Right hindlimb (tissue), 1 donor: ENCODE measurements around the gene THAP8.
A peak's percentile ranks its signal among the peaks of the same experiment; 100 is the strongest.
"Not testable (repeated sequence)": the region's sequence is repeated elsewhere in the genome, so short reads cannot be mapped to it uniquely, and the experiment has no call there.

Experiments
- DNase-seq: peaks from one replicate; pipeline ENCODE4 v3.0.0-alpha.2; 2018

THAP8 gene

DNA sequence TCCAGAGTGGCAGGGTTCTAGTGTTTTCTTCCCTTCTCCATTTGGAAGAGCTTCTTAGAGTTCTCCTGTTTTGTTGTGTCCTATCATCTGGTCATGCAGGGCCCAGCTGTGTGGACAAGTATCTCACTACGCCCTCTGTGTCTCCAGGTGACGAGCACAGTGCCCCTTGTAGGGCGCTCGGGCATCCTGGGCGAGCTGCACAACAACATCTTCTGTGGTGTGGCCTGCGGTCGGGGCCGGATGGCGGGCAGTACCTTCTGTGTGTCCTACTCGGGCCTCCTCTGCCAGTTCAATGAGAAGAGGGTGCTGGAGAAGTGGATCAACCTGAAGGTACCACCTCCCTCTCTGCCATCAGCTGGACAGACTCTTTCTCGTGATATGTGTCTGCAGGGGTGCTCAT is 13.6 kb upstream of the THAP8 start:
- DNase-seq = no peak

DNA sequence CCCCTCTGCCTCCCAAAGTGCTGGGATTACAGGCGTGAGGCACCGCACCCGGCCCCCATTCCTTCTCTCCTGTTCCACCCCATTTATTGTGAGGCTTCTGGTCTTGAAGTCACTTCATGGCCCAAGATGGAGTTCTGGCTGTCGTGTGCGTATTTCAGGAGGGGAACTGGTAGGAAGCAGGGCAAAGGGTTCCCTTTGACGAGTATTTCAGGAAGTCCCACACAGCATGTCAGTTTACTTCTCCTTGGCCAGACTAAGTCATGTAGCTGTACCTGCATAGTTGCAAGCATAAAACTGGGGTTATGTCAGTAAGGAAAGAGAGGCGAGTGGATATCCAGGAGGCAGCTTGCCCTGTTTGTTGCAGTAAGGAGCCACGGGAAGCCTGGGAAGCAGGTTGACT is 10.7 kb upstream of the THAP8 start:
- no peak for DNase-seq

DNA sequence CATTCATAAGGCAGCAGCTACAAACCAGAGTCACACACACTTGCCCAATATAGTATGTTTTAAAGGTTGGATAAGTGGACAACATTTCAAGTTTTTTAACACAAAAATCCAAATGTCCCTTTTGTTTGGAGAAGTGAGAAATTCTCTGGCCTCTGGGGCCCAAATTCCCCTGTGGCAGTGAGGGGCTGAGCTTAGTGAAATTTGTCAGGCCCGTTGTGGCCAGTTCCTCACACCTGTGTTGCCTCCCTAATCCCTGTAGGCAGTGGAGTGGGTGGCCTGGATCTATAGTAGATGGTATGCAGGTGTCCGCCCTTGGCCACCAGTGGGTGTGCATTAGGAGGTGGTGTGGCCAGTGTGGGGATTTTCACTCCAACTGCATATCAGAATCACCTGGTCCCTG is 7.3 kb upstream of the THAP8 start:
- DNase-seq = no peak

DNA sequence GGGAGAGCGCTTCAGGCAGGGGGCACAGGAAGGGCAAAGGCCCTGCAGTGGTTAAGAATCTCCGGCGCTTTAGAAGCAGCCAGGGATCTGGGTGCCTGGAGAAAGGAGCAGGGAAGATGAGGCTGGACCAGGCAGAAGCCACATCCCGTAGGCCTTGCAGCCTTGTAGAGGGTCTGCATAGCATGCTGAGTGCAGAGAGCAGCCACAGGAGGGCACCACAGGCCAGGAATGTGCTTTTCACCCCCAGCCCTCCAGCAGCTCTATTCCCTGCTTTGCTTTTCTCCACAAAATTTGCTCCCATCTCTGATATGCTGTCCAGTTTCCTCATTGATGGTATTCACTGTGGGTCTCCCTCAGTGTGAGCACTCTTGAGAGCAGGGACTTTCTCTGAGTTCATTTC is 6.3 kb upstream of the THAP8 start:
- DNase-seq = no peak

DNA sequence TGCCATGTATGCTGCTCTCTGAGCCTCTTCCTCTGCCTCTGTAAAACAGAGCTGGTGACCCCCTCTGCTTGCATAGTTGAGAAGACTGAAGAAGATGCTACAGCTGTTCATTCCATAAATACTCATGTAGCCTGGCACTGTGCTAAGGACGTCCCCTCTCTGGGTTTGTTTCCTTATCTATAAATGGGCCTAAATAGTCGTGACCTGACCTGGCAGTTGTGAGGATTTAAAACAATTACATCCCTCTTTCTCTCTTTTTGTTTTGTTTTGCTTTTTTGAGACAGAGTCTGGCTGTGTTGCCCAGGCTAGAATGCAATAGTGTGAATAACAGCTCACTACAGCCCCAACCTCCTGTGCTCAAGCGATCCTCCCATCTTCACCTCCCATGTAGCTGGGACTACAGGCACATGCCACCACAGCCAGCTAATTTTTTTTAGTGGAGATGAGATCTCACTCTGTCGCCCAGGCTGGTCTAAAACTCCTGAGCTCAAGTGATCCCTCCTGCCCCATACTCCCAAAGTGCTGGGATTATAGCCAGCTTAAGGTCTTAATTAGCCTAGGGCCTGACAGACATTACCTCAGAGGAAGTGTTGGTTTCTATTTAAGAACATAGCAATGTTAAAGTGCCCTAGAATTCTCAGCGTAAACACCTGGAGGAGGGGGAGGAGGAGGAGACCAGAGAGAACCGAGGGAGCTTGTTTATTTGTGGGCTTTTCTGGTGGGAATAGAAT is 5.3 kb upstream of the THAP8 start:
- no peak for DNase-seq

DNA sequence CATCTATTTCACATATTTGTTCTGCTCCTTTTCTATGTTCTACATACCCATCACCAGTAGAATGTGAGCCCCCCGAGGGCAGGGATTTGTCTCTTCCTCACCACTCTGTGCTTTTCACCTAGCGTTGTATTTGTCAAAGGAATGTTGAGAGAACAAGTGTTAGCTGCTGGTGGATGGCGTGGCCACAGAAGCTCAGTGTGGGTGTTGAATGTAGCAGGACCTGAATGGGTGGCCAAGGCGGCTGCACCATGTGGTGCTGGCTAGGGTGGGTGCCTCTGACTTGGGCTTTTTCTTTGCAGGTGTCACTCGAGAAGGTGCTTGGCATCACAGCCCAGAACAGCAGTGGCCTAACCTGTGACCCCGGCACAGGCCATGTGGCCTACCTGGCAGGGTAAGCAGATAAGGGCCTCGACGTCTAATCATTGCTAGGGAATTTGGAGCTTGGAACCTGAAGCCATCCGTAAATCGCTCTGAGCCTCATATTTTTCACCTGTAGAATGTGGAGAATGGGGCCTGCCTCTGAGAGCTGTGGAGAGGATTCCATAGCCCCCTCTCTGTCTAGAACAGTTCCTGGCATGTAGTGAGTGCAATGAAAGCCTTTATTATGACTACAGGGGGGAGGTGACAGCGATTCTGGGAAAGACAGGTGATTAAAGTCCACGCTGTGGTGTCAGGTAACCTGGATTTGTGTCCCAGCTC is 4.5 kb upstream of the THAP8 start:
- DNase-seq = no peak

DNA sequence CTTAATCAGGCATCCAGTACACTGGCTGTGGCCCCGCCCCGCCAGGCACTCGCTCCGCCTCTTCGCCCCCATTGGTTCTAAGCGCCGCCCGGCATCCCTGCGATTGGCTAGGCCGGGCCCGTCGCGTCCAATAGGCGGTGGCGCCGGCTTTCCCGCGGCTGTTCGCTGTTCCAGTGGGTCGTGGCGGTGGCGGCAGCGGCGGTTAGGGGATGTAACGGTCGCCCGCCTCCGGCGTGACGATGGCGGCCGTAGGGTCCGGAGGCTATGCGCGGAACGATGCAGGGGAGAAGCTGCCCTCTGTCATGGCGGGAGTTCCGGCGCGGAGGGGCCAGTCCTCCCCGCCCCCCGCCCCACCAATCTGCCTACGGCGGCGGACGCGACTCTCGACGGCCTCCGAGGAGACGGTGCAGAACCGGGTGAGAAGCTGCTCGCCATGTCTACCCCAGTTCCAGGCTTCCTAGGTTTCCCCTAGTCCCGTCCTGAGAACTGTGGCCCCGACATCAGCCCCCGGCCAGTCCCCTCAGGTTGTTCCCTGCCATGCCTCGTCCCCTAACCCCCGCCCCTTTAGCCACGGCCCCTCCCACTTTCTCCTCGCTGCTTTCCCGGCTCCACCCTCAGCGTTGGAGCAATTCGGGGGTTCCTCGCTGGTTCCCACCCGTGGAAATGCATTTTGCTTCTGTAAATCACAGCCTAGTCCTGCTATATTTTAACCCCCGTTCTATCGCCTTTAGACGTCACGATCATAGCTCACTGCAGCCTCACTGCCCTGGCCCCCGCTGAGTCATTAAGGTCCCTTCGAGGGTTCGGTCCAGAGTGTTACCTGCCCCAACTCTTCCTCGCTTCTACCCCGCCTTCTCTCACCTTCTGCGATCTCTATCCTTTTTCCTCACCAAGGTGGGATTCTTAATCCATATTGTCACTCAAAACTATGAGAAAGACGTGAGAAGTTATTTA is 925 bp upstream of the THAP8 start, which contains the start of gene WDR62:
WDR62 (plus strand) TSS at position 165 of the 954 bp plus-strand sequence; CDS start at position 240, 75 bp downstream.
- DNase-seq = peak; percentile 96

DNA sequence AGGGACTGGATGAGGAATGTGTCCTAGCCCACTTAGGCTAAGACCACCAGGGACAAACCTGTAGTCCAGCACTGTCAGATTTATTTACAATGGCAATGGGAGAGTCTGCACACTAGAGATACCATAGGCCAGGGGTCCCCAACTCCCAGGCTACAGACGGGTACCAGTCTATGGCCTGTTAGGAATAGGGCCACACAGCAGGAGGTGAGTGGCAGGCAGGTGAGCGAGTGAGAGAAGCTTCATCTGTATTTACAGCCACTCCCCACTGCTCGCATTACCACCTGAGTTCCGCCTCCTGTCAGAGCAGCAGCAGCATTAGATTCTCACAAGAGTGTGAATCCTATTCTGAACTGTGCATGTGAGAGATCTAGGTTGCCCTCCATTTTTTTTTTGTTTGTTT is 2.4 kb downstream of the THAP8 start:
- no peak for DNase-seq

DNA sequence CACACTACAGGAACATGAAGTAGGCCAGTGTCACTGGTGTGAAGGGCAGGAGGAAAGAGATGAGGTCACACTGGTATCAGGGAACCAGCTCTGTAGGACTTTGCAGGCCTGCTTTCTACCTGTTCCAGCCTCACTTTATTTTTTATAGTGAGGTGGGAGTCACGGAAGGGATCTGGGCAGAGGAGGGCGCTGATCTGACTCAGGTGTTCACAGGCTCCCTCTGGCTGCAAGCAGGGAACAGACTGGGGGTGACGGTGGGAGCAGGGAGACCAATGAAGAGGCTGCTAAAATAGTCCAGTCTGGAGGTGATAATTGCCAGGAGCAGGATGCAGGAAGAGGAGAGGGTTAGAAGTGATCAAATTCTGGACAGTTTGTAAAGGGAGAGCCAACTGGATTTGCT is 2.8 kb downstream of the THAP8 start:
- no peak for DNase-seq

DNA sequence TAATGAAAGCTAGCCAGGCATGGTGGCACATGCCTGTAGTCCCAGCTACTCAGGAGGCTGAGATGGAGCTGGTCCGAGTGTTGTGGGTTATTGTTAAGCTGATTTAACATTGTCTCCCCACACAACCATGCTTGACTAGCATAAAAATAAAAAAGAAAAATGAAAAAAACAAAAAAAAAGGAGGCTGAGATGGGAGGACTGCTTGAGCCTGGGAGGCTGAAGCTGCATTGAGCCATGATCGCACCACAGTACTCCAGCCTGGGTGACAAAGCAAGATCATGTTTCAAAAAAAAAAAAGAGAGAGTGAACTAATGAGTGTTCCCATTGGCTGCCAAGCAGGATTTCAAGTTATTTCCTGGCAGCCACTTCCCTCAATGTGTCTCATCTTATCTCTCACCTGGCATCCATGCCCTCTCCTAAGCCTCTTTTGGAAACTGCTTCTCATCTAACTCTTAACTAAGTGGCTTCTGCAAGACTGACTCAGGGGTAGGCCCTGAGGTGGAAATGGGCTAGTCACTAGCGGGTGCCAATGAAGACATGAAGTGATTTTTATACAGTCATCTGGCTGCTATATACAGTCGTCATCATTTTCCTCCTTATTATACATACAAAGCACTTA is 4.9 kb downstream of the THAP8 start:
- no peak for DNase-seq

DNA sequence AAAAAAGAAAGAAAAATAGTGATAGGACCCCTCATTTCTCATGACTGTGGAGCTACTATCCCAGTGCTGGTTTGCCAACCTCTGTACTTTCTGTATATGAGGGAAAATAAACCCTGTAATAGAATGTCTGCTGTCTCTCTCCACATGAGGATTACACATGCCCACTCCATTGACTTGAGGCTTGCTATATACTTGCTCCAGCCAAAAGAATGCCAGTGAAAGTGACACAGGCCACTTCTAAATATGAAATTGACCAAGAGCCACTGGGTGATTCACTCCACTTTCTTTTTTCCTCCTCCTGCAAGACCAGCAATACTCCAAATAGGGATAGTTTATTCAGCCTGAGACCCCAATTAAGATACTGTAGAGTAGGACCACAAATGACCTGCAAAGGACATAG is 6.2 kb downstream of the THAP8 start:
- no peak for DNase-seq

DNA sequence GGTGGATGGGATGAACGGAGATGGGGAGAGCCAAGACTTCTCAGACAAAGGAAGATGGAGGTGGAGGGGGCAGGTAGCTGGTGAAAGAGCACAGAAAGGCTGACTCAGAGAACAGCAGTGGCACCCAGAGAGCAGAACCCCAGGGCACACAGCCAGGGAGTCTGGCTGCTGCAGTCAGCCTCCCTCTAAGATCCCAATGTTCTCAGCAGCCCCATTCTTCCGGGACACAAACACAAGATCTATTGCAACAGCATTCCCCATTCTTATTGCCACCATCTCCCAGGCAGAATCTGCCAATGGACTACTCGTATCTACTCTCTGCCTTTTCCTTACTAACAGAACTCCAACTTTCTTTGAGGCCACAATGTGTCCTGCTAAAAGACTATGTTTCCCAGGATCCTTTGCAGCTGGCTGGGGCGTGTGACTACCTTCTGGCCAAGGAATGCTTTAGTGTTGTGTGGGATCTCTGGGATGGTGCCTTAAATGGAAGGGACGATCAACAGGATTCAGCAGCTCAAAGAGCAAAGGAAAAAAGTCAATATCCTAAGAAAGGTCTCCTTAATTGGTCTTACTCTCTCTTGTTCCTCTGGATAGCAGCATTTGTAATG is 7.5 kb downstream of the THAP8 start:
- DNase-seq = no peak

DNA sequence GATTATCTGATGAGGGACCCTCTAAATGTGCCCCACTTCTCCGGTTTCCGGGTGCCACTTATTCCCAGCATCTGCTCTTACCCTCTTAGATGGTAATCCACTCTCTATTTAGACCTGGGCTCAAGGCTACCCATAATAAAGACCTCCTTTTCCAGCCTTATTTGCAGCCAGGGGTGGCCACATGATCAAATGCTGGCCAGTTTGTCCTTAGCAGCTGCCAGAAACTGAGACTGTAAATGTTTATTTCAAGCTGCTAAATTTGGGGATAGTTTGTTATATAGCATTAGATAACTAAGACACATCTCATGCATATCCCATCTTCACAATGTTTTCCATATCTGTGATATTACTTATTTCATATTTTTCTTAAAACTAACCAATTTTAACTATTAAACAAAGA is 10.1 kb downstream of the THAP8 start:
- no peak for DNase-seq

DNA sequence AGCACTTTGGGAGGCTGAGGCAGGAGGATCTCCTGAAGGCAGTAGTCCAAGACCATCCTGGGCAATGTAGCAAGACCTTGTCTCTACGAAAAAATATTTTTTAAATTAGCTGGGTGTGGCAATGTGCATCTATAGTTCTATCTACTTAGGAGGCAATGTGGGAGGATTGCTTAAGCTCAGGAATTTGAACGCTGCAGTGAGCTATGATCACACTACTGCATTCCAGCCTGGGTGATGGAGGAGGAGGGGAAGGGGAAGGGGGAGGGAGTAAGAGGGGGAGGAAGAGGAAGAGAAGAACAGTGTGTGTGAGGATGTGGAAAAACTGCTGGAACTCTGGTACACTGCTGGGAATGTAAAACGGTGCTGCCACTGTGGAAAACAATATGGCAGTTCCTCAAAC is 12.3 kb downstream of the THAP8 start:
- DNase-seq = no peak

DNA sequence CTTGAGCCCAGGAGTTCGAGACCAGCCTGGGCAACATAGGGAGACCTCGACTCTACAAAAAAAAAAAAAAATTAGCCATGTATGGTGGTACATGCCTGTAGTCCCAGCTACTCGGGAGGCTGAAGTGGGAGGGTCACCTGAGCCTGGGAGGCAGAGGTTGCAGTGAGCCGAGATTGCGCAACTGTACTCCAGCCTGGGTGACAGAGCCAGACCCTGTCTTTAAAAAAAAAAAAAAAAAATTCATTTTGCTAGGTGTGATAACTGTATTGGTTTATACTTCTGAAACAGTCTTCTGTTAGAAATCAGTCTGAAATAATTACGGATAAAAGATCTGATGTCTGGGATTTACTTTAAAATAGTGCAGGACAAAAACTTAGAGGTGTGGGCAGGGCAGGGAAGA is 13.0 kb downstream of the THAP8 start:
- not testable (repeated sequence) for DNase-seq

DNA sequence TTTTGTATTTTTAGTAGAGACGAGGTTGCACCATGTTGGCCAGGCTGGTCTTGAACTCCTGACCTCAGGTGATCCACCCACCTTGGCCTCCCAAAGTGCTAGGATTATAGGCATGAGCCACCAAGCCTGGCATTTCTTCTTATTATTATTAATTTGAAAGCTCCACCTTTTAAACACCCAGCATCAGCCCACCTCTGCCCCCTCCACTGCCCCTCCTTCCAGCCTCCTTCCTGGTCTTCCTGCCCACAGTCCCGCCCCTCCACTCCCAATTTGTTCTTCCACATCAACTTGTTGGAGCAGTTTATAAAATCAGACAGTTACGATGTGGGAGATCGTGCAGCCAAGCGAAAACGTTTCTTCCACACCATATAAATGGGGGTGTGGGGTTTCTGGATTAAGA is 13.6 kb downstream of the THAP8 start:
- no peak for DNase-seq

DNA sequence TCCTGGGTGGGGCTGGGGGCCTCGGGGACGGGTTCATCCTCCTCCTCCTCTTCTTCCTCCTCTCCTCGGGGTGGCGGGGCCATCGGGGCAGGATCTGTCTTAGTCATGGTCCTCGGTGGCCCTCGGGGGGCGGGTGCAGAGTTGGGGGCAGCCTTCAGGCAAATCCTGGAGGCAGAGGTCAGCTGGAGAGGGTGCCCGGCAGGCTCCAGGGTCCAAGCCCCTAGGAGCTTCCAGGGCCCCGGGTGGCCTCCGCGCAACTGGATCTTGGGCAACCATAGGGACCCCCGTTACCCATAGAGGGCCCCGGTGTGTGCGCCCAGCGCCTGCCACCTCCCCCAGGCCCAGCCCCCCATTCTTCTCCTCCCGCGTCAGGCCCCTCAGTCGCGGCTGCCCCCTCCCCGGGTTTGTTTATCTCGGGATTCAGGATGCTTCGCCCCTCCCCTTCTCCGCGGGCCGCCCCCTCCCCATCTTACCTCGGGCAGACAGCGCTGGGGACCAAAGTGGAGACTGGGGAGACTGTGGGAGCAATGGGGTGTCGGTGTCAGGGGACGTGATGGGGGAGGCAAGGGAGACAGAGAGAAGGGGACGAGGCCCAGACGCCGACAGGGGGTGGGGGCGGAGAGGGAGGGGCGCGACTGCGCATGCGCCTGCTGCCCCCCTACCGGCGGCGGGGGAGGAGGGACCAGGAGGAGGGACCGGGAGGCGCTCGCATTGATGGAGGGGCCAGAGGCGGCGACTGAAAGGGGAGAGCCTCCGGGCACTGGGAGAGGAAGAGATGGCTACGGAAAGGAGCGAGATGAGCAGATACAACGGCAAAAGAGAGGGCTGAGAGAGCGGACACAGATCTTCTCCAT is 21.6 kb downstream of the THAP8 start, which contains the start of gene CLIP3:
CLIP3 (minus strand) TSS at position 623 of the 854 bp plus-strand sequence; CDS start at position 107, 516 bp downstream.
- peak; percentile 88 for DNase-seq

DNA sequence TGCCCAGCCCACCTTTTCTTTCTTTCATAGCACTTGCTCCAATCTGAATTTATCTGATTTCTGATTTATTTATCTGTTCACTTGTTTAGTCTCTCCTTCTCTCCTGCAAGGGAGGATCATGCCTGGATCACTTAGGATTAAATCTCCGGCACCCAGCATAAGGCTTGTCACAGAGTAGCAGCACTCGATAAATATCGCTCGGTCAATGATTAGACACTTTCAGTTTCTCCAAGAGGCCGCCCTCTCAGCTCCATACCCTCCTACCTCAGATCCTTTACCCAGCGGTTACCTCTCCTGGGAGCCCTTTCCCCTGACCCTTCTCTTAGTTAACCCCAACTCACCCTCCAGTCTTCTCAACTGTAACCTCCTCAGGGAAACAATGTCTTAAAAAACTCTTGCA is 22.8 kb downstream of the THAP8 start:
- DNase-seq = no peak

DNA sequence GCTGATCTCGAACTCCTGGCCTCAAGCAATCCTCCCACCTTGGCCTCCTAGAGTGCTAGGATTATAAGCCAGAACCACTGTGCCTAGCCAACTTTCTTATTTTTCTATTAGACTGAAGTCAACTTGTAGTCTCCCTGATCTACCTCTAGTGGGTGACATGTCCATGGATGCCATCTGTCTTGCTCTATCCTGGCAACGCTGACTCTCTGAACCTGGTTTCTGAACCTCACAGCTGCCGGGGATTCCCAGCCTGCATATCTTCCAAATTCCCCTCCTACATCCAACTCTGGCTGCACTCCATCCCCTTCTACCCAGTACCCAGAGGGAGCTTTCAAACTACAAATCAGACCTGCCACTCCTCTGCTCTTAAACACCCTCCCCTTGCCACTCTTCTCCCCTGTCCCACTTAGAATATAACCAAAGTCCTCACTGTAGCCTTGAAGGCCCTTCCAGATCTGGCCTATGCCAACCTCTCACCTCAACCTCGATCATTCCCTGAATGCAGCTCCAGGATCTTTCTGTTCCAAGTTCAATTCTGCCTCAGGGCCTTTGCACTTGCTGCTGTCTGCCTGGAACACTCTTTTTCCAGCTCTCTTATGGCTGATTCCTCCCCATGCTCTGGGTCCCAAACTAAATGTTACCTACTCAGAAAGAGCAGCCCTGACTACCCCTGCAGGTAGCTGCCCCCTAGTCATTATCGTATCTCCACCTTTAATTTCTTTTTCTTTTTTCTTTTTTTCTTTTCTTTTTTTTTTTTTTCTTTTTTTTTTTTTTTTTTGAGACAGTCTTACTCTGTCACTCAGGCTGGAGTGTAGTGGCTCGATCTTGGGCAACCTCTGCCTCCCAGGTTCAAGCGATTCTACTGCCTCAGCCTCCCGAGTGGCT is 23.6 kb downstream of the THAP8 start:
- no peak for DNase-seq

DNA sequence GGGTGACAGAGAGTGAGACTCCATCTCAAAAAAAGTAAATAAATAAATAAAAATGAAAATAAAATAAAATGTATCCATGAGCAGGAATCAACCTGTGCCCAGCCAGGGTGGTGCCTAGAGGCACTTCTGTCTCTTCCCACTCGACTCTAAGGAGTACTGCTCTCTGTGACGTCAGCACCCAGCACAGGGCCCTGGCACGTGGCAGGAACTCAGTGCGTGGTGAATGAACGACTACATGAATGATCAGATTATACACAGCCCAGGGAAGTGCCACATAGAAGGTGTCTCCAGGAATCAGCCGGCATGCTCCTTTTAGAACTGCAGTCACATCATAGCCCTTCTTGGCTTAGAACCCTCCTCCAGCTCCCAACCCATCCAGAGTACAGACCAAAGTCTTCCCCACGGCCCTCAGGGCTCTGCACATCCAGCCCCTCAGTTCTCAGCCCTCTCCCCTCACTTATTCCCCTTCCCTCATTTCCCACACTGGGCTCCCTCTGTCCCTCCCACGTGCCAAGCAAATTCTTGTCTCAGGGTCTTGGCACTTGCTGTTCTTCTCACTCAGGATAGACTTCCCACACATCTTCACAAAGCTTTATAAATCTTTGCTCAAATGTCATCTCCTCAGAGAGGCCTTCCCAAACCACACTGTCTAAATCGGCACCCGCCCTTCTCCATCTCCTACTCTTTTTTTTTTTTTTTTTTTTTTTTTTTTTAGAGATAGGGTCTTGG is 25.6 kb downstream of the THAP8 start:
- no peak for DNase-seq
